IPS-18a (cell line): ENCODE data around the gene FLYWCH2.

Experiments
- H3K27ac ChIP-seq: one replicate; pipeline ENCODE4 v1.5.1; 2013; ENCODE audit warnings: low read length
- H3K27me3 ChIP-seq: one replicate; pipeline ENCODE4 v1.6.1; 2013; ENCODE audit warnings: mild to moderate bottlenecking, low read length; ENCODE audit not compliant: control insufficient read depth, insufficient read depth
- H3K36me3 ChIP-seq: one replicate; pipeline ENCODE4 v1.6.1; 2013; ENCODE audit warnings: low read depth, low read length; ENCODE audit not compliant: control insufficient read depth
- H3K4me1 ChIP-seq: one replicate; pipeline ENCODE4 v1.6.1; 2013; ENCODE audit warnings: low read depth, low read length; ENCODE audit not compliant: control insufficient read depth
- H3K4me3 ChIP-seq: one replicate; pipeline ENCODE4 v1.5.1; 2013; ENCODE audit warnings: low read length
- H3K9ac ChIP-seq: one replicate; pipeline ENCODE4 v1.6.1; 2013; ENCODE audit warnings: mild to moderate bottlenecking, low read length, moderate library complexity
- H3K9me3 ChIP-seq: one replicate; pipeline ENCODE4 v1.6.1; 2013; ENCODE audit warnings: low read depth, low read length; ENCODE audit not compliant: control insufficient read depth

FLYWCH2 gene

DNA sequence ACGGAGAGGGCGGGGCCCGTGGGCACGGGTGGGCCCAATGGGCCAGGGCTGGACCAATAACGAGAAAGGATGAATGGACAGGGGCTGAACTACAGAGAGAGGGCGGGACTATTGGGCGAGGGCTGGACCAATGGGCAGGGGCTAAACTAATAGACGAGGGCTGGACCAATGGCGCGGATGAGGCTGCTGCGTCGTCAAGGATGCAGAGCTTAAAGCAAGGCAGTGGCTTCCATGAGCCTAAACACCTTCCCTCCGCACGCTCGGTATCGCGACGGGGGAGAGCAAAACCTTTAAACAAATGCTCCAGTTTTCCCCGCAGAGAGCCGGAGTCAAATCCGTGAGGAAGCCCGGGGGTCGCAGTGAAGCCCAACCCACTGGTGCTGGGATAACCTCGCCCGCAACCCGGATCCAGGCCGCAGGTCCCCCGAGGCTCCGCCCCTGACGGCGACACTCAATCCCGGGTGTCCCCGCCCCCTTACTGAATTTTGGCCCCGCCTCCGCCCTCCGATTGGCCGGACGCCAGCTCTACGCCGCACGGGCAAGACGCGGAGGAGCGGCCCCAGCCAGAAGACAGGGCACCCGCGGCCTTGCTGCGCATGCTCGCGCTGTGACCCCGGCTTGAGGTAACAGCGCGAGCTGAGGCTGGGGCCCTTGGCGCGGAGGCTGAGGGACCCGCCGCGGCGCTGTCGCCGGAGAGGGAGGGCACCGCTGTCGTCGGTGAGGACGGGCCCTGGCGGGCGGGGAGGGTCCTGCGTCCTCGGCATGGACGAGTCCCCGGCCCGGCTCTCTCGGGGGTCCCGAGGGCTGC lies at the start of gene FLYWCH2:
Gene FLYWCH2, plus strand, starts transcription at position 566 of the 808 bp plus-strand sequence. CDS start 13,235 bp downstream, outside the sequence.
- no peaks in the 10 kb centered on the region for H3K4me1 ChIP-seq
- peak within 1 kb of the TSS; percentile 41 for H3K27ac ChIP-seq
- H3K9ac ChIP-seq = peak within 1 kb of the TSS; percentile 58
- no peaks in the 10 kb centered on the region for H3K36me3 ChIP-seq
- no peaks in the 10 kb centered on the region for H3K9me3 ChIP-seq
- H3K4me3 ChIP-seq = peak within 1 kb of the TSS; percentile 83
- H3K27me3 ChIP-seq = peaks cover 12% of the 10 kb centered on the region

DNA sequence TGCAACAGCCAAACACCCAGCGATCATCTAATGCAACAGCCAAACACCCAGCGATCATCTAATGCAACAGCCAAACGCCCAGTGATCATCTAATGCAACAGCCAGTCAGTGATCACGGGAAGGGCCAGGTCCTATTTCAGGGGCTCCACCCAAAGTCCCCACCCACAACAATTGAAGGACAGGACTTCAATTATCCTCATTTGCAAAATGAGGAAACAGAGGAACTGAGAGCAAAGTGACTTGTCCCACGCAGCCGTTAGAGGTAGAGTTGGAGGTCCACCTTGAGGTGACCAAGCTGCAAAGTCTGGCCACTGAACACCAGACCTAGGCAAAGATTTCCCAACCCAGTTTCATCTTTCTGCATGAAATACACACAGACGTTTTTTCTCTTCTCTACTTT lies 49.2 kb upstream of the FLYWCH2 start:
- no peak overlapping the region for H3K27ac ChIP-seq
- peaks cover 5% of the 10 kb centered on the region for H3K4me1 ChIP-seq
- H3K9me3 ChIP-seq = no peaks in the 10 kb centered on the region
- H3K36me3 ChIP-seq = no peaks in the 10 kb centered on the region
- no peak overlapping the region for H3K9ac ChIP-seq
- no peak overlapping the region for H3K4me3 ChIP-seq
- no peaks in the 10 kb centered on the region for H3K27me3 ChIP-seq

GRCh38 chr16:2834968-2835367 lies 48.0 kb upstream of the FLYWCH2 start:
- Histone ChIP-seq H3K9me3 (no peaks in the 10 kb centered on the region), H3K27me3 (no peaks in the 10 kb centered on the region), H3K4me3 (no peak overlapping the region), H3K36me3 (no peaks in the 10 kb centered on the region), H3K9ac (no peak overlapping the region), H3K27ac (no peak overlapping the region), H3K4me1 (peaks cover 5% of the 10 kb centered on the region)

- H3K9me3 ChIP-seq = no peaks in the 10 kb centered on the region
- H3K27me3 ChIP-seq = no peaks in the 10 kb centered on the region
- H3K4me1 ChIP-seq = peaks cover 5% of the 10 kb centered on the region
- H3K9ac ChIP-seq = no peak overlapping the region
- no peak overlapping the region for H3K4me3 ChIP-seq
- no peak overlapping the region for H3K27ac ChIP-seq
- no peaks in the 10 kb centered on the region for H3K36me3 ChIP-seq
These were observed 47.1 kb upstream of the FLYWCH2 start for GRCh38 chr16:2835638-2836493.

- Histone ChIP-seq H3K9me3 (no peaks in the 10 kb centered on the region), H3K36me3 (no peaks in the 10 kb centered on the region), H3K4me1 (peaks cover 5% of the 10 kb centered on the region), H3K4me3 (no peak overlapping the region), H3K27me3 (no peaks in the 10 kb centered on the region), H3K9ac (no peak overlapping the region), H3K27ac (no peak overlapping the region)
These were observed 46.1 kb upstream of the FLYWCH2 start for GRCh38 chr16:2836646-2837508.

- Histone ChIP-seq H3K4me3 (no peak overlapping the region), H3K36me3 (no peaks in the 10 kb centered on the region), H3K4me1 (peaks cover 5% of the 10 kb centered on the region), H3K9ac (no peak overlapping the region), H3K27ac (no peak overlapping the region), H3K9me3 (no peaks in the 10 kb centered on the region), H3K27me3 (peaks cover 5% of the 10 kb centered on the region)
These were observed 44.1 kb upstream of the FLYWCH2 start for GRCh38 chr16:2838928-2839327.

- Histone ChIP-seq H3K36me3 (no peaks in the 10 kb centered on the region), H3K27ac (no peak overlapping the region), H3K27me3 (peaks cover 8% of the 10 kb centered on the region), H3K9ac (no peak overlapping the region), H3K4me1 (peaks cover 5% of the 10 kb centered on the region), H3K9me3 (no peaks in the 10 kb centered on the region), H3K4me3 (no peak overlapping the region)
These were observed 43.2 kb upstream of the FLYWCH2 start for GRCh38 chr16:2839650-2840450.

GRCh38 chr16:2840914-2841313 lies 42.1 kb upstream of the FLYWCH2 start:
- Histone ChIP-seq H3K4me1 (peaks cover under 1% of the 10 kb centered on the region), H3K36me3 (no peaks in the 10 kb centered on the region), H3K9me3 (no peaks in the 10 kb centered on the region), H3K4me3 (no peak overlapping the region), H3K27ac (no peak overlapping the region), H3K9ac (no peak overlapping the region), H3K27me3 (peaks cover 8% of the 10 kb centered on the region)

DNA sequence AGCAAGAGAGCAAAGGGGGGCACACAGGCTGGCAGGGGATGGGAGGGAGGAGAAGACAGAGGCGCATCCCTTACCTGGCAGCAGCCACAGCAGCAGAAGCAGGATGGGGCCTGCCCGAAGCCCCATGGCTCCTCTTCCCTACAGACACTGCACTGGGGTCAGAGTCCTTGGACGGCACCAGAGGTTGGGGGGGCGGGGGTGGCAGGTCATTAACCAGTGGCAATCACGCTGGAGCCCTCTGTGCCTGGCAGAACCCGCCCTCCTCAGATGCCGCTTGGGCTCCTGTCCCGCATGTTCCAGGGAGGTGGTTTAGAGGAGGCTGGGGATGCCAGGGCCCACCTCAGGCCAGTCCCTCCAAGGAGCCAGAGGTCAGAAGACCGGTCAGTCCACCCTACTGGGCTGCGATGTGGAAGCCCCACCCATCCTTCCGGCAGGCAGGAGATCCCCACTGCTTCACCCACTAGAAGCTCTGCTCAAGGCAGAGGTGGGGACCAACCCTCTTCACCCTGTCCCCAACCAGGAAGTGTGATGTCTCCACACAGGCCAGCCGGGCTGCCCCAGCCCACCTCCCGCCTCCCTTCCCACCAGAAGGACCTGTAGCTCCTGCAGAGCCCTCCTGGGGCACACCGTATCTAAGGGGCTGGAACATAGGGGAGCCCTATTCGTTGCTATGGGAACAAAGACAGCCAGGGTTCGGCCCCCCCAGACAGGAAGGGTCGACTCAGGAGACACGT lies 41.2 kb upstream of the FLYWCH2 start:
- Histone ChIP-seq H3K9ac (no peak overlapping the region), H3K27me3 (peaks cover 13% of the 10 kb centered on the region), H3K36me3 (no peaks in the 10 kb centered on the region), H3K27ac (no peak overlapping the region), H3K9me3 (no peaks in the 10 kb centered on the region), H3K4me3 (no peak overlapping the region), H3K4me1 (no peaks in the 10 kb centered on the region)

DNA sequence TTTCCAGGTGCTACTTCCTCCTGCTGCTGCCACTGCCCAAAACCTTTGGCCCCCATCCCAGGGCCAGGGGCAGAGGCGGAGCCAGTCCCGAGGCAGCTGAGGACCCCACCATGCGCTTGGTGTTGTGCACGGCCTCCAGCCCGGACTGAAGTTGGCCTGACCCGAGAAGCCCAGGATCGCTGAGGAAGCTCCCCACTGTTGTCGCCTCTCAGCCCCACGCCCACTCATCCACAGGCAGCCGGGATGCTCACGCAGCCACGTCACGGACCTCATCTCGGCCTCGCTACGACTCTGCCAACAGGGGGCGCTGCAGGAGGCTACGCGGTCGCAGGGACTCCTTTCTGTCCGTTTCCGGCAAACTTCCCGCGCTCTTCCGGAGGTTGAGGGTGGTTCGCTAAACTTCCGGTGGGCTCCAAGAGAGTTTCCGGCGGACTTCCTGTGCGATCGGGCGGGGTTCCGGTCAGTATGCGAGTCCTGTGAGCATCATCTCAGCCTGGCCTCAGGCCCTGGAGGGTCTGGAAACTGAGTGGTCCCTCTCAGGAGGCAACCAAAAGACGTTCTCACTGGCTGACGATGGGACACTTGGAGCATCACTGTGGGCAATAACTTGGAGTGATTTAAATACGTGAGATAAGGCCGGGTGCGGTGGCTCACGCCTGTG lies 40.5 kb upstream of the FLYWCH2 start:
- Histone ChIP-seq H3K9ac (no peak overlapping the region), H3K9me3 (no peaks in the 10 kb centered on the region), H3K36me3 (no peaks in the 10 kb centered on the region), H3K27me3 (peaks cover 14% of the 10 kb centered on the region), H3K4me1 (no peaks in the 10 kb centered on the region), H3K27ac (no peak overlapping the region), H3K4me3 (no peak overlapping the region)
